GM23338 (cell line): ENCODE results near the gene RBM28. TPM values are rescaled to one million over a fixed set of nuclear protein-coding genes. Genes with fewer than 3 reads are reported as not detected.

ENCODE experiments used
- ATAC-seq: fragments of 200-7000 bp; cut with Tn5 transposase; 3 replicates; pipeline ENCODE4 v1.9.1; 2020
- DNase-seq: peaks from one replicate; pipeline ENCODE4 v3.0.0-alpha.2; 2015; ENCODE audit warnings: low spot score
- H2AFZ ChIP-seq: fragments of 200-600 bp; sonication (generic); 2 replicates; pipeline ENCODE4 v1.8.0; 2016; ENCODE audit warnings: antibody characterized with exemption, mild to moderate bottlenecking, moderate library complexity
- H3F3A ChIP-seq: fragments of 200-600 bp; sonication (generic); replicated peaks from 2 replicates; pipeline ENCODE4 v1.8.0; 2017; ENCODE audit warnings: antibody characterized with exemption, mixed run types, low read depth
- H3K27ac ChIP-seq: fragments of 200-600 bp; sonication (generic); 2 replicates; pipeline ENCODE4 v1.6.1; 2016; ENCODE audit warnings: low read depth
- H3K27me3 ChIP-seq: fragments of 200-600 bp; sonication (generic); 2 replicates; pipeline ENCODE4 v1.8.0; 2016; ENCODE audit warnings: mild to moderate bottlenecking, mixed run types, moderate library complexity; ENCODE audit not compliant: insufficient read depth
- H3K36me3 ChIP-seq: fragments of 200-600 bp; sonication (generic); 2 replicates; pipeline ENCODE4 v1.8.0; 2016; ENCODE audit warnings: mild to moderate bottlenecking; ENCODE audit not compliant: insufficient read depth
- H3K4me1 ChIP-seq: fragments of 200-600 bp; sonication (generic); 2 replicates; pipeline ENCODE4 v1.8.0; 2016; ENCODE audit warnings: mild to moderate bottlenecking, moderate library complexity; ENCODE audit not compliant: insufficient read depth
- H3K4me2 ChIP-seq: fragments of 200-600 bp; sonication (generic); 2 replicates; pipeline ENCODE4 v1.7.1; 2017; ENCODE audit warnings: mixed run types
- H3K4me3 ChIP-seq: fragments of 200-600 bp; sonication (generic); 2 replicates; pipeline ENCODE4 v1.6.1; 2016; ENCODE audit warnings: mixed run types
- H3K79me2 ChIP-seq: fragments of 200-600 bp; sonication (generic); replicated peaks from 2 replicates; pipeline ENCODE4 v1.8.0; 2017; ENCODE audit warnings: mild to moderate bottlenecking; ENCODE audit not compliant: insufficient read depth
- H3K9me2 ChIP-seq: fragments of 200-600 bp; sonication (generic); 2 replicates; pipeline ENCODE4 v1.8.0; 2017; ENCODE audit not compliant: insufficient read depth
- H4K20me1 ChIP-seq: fragments of 200-600 bp; sonication (generic); replicated peaks from 2 replicates; pipeline ENCODE4 v1.8.0; 2017; ENCODE audit warnings: mild to moderate bottlenecking; ENCODE audit not compliant: insufficient read depth
- H3K27ac Mint-ChIP-seq: 2 replicates; pipeline ENCODE4 v1.8.0; 2020; ENCODE audit warnings: inconsistent platforms, mild to moderate bottlenecking, moderate library complexity, mixed read lengths
- H3K27me3 Mint-ChIP-seq: 3 replicates; pipeline ENCODE4 v1.8.0; 2022; ENCODE audit warnings: low read depth, mild to moderate bottlenecking, moderate library complexity, mixed read lengths, inconsistent platforms; ENCODE audit not compliant: insufficient read depth, poor library complexity
- H3K36me3 Mint-ChIP-seq: 3 replicates; pipeline ENCODE4 v1.8.0; 2021; ENCODE audit warnings: low read depth, mild to moderate bottlenecking, inconsistent platforms, moderate library complexity, mixed read lengths
- H3K4me1 Mint-ChIP-seq: 3 replicates; pipeline ENCODE4 v1.8.0; 2020; ENCODE audit warnings: mild to moderate bottlenecking, inconsistent platforms, mixed read lengths
- H3K4me3 Mint-ChIP-seq: 3 replicates; pipeline ENCODE4 v1.8.0; 2021; ENCODE audit warnings: moderate library complexity, mild to moderate bottlenecking, inconsistent platforms, mixed read lengths
- H3K9me3 Mint-ChIP-seq: 3 replicates; pipeline ENCODE4 v1.8.0; 2020; ENCODE audit warnings: moderate library complexity, mild to moderate bottlenecking, inconsistent platforms, mixed read lengths
- CREB1 ChIP-seq: fragments of 250-450 bp; sonication (Bioruptor Pico); IDR thresholded peaks from 2 replicates; pipeline ENCODE4 v1.5.0; 2020; ENCODE audit warnings: low read depth, mild to moderate bottlenecking, moderate library complexity
- CTCF ChIP-seq, 2 experiments: fragments of 200-600 bp in 1 of 2; sonication (generic) in 1 of 2; conservative IDR thresholded peaks; 2 replicates each; pipeline versions ENCODE4 v1.5.1 to v1.6.1; 2016 to 2017; ENCODE audit warnings: antibody characterized with exemption in 2 of 2, low read depth in 2 of 2, mild to moderate bottlenecking in 2 of 2, moderate library complexity in 1 of 2
- ETS1 ChIP-seq: IDR thresholded peaks from 2 replicates; pipeline ENCODE4 v1.6.1; 2016; ENCODE audit warnings: antibody characterized with exemption
- EZH2 ChIP-seq: fragments of 200-600 bp; sonication (generic); IDR thresholded peaks from one replicate; pipeline ENCODE4 v1.8.0; 2017; ENCODE audit warnings: antibody characterized with exemption, mild to moderate bottlenecking, low read depth; ENCODE audit not compliant: unreplicated experiment
- EZH2phosphoT487 ChIP-seq: fragments of 200-600 bp; sonication (generic); IDR thresholded peaks from one replicate; pipeline ENCODE4 v1.8.1; 2018; ENCODE audit warnings: antibody characterized with exemption; ENCODE audit not compliant: unreplicated experiment
- JUNB ChIP-seq: IDR thresholded peaks from one replicate; pipeline ENCODE4 v1.6.1; 2016; ENCODE audit warnings: antibody characterized with exemption; ENCODE audit not compliant: unreplicated experiment
- NANOG ChIP-seq: IDR thresholded peaks from 2 replicates; pipeline ENCODE4 v1.6.1; 2016; ENCODE audit warnings: antibody characterized with exemption, borderline replicate concordance
- POLR2AphosphoS5 ChIP-seq: IDR thresholded peaks from 2 replicates; pipeline ENCODE4 v1.6.1; 2016; ENCODE audit warnings: antibody characterized with exemption, low read depth
- STAT1 ChIP-seq: IDR thresholded peaks from one replicate; pipeline ENCODE4 v1.6.1; 2016; ENCODE audit warnings: antibody characterized with exemption; ENCODE audit not compliant: unreplicated experiment
- ZNF114 ChIP-seq: fragments of 250-450 bp; sonication (Bioruptor Pico); IDR thresholded peaks from 2 replicates; pipeline ENCODE4 v1.5.0; 2020; ENCODE audit warnings: mild to moderate bottlenecking, moderate library complexity
- ZNF331 ChIP-seq: fragments of 250-450 bp; sonication (Bioruptor Pico); IDR thresholded peaks from 2 replicates; pipeline ENCODE4 v1.5.0; 2020; ENCODE audit warnings: low read depth, mild to moderate bottlenecking, moderate library complexity
- polyA plus RNA-seq: library from polyadenylated mRNA; unstranded; fragments of >200 nt; fragmentation: Nextera tagmentation; extraction: Ambion mirVana; gene quantifications from 2 replicates; pipeline ENCODE4 v1.2.1, GENCODE V29; 2016
- total RNA-seq: library from RNA; depleted of rRNA; stranded (reverse); fragments of >200 nt; shearing (Covaris generic); gene quantifications from 2 replicates; pipeline ENCODE4 v1.2.3, GENCODE V29; 2014
- TF ChIP-seq, protein P1 (sequence below): IDR thresholded peaks from one replicate; pipeline ENCODE4 v1.6.1; 2018; ENCODE audit warnings: antibody characterized with exemption; ENCODE audit not compliant: unreplicated experiment
- TF ChIP-seq, protein P2 (sequence below): fragments of 250-450 bp; sonication (Bioruptor Pico); IDR thresholded peaks from 2 replicates; pipeline ENCODE4 v1.5.0; 2020; ENCODE audit warnings: mild to moderate bottlenecking, moderate library complexity

RBM28 gene
- total and polyA plus RNA-seq, 2 experiments from 2014 or later: 24.3 to 87.5 TPM

DNA sequence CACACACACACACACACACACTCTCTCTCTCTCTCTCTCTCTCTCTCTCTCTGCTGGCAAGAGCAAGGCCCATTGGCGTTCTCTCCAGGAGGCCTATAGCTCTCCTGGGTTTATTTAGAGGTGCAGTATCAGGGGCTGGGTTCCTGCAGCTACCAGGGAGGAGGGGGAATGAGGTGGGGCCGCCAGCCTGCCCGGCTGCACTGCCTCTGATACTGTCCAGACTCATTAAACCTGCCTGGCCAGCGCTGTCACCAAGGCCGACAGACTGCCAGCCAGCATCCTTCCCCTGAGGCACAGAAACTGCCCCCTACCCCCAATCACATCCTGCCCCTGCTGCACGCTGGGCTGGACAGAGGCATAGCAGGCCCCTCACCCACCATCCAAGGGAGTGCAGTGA lies 13.5 kb upstream of the RBM28 start:
- peaks cover 85% of the 10 kb centered on the region for H3K27me3 ChIP-seq
- H3K36me3 ChIP-seq: no peaks in the 10 kb centered on the region
- ATAC-seq: no peak
- H4K20me1 ChIP-seq: 0 out of 2 replicates have a peak, but pooled peaks cover under 1% of the 10 kb centered on the region
- Mint-ChIP-seq H3K9me3 (no peaks in the 10 kb centered on the region; the same call in 2 of the 3 replicates), H3K4me3 (no peak overlapping the region), H3K27ac (no peak overlapping the region), H3K27me3 (peaks cover 57% of the 10 kb centered on the region), H3K4me1 (peaks cover 28% of the 10 kb centered on the region), H3K36me3 (no peaks in the 10 kb centered on the region; the same call in 2 of the 3 replicates)
- no peaks in the 10 kb centered on the region for H3K79me2 ChIP-seq
- TF ChIP-seq STAT1: no peak
- TF ChIP-seq ZNF114 (CRISPR knock-in tag): no peak
- no peak for TF ChIP-seq EZH2phosphoT487
- TF ChIP-seq EZH2: no peak
- TF ChIP-seq CTCF (conservative IDR thresholded peaks at IDR 0.05; ENCODE audit: low read depth in 2 of 2): no peak
- TF ChIP-seq ZNF331 (CRISPR knock-in tag): no peak
- TF ChIP-seq NANOG: no peak
- TF ChIP-seq, protein P1, sequence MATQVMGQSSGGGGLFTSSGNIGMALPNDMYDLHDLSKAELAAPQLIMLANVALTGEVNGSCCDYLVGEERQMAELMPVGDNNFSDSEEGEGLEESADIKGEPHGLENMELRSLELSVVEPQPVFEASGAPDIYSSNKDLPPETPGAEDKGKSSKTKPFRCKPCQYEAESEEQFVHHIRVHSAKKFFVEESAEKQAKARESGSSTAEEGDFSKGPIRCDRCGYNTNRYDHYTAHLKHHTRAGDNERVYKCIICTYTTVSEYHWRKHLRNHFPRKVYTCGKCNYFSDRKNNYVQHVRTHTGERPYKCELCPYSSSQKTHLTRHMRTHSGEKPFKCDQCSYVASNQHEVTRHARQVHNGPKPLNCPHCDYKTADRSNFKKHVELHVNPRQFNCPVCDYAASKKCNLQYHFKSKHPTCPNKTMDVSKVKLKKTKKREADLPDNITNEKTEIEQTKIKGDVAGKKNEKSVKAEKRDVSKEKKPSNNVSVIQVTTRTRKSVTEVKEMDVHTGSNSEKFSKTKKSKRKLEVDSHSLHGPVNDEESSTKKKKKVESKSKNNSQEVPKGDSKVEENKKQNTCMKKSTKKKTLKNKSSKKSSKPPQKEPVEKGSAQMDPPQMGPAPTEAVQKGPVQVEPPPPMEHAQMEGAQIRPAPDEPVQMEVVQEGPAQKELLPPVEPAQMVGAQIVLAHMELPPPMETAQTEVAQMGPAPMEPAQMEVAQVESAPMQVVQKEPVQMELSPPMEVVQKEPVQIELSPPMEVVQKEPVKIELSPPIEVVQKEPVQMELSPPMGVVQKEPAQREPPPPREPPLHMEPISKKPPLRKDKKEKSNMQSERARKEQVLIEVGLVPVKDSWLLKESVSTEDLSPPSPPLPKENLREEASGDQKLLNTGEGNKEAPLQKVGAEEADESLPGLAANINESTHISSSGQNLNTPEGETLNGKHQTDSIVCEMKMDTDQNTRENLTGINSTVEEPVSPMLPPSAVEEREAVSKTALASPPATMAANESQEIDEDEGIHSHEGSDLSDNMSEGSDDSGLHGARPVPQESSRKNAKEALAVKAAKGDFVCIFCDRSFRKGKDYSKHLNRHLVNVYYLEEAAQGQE: no peak
- TF ChIP-seq CREB1 (CRISPR knock-in tag): no peak
- TF ChIP-seq POLR2AphosphoS5: no peak
- TF ChIP-seq, protein P2, sequence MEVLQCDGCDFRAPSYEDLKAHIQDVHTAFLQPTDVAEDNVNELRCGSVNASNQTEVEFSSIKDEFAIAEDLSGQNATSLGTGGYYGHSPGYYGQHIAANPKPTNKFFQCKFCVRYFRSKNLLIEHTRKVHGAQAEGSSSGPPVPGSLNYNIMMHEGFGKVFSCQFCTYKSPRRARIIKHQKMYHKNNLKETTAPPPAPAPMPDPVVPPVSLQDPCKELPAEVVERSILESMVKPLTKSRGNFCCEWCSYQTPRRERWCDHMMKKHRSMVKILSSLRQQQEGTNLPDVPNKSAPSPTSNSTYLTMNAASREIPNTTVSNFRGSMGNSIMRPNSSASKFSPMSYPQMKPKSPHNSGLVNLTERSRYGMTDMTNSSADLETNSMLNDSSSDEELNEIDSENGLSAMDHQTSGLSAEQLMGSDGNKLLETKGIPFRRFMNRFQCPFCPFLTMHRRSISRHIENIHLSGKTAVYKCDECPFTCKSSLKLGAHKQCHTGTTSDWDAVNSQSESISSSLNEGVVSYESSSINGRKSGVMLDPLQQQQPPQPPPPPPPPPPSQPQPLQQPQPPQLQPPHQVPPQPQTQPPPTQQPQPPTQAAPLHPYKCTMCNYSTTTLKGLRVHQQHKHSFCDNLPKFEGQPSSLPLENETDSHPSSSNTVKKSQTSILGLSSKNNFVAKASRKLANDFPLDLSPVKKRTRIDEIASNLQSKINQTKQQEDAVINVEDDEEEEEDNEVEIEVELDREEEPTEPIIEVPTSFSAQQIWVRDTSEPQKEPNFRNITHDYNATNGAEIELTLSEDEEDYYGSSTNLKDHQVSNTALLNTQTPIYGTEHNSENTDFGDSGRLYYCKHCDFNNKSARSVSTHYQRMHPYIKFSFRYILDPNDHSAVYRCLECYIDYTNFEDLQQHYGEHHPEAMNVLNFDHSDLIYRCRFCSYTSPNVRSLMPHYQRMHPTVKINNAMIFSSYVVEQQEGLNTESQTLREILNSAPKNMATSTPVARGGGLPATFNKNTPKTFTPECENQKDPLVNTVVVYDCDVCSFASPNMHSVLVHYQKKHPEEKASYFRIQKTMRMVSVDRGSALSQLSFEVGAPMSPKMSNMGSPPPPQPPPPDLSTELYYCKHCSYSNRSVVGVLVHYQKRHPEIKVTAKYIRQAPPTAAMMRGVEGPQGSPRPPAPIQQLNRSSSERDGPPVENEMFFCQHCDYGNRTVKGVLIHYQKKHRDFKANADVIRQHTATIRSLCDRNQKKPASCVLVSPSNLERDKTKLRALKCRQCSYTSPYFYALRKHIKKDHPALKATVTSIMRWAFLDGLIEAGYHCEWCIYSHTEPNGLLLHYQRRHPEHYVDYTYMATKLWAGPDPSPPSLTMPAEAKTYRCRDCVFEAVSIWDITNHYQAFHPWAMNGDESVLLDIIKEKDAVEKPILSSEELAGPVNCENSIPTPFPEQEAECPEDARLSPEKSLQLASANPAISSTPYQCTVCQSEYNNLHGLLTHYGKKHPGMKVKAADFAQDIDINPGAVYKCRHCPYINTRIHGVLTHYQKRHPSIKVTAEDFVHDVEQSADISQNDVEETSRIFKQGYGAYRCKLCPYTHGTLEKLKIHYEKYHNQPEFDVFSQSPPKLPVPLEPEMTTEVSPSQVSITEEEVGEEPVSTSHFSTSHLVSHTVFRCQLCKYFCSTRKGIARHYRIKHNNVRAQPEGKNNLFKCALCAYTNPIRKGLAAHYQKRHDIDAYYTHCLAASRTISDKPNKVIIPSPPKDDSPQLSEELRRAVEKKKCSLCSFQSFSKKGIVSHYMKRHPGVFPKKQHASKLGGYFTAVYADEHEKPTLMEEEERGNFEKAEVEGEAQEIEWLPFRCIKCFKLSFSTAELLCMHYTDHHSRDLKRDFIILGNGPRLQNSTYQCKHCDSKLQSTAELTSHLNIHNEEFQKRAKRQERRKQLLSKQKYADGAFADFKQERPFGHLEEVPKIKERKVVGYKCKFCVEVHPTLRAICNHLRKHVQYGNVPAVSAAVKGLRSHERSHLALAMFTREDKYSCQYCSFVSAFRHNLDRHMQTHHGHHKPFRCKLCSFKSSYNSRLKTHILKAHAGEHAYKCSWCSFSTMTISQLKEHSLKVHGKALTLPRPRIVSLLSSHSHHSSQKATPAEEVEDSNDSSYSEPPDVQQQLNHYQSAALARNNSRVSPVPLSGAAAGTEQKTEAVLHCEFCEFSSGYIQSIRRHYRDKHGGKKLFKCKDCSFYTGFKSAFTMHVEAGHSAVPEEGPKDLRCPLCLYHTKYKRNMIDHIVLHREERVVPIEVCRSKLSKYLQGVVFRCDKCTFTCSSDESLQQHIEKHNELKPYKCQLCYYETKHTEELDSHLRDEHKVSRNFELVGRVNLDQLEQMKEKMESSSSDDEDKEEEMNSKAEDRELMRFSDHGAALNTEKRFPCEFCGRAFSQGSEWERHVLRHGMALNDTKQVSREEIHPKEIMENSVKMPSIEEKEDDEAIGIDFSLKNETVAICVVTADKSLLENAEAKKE (CRISPR knock-in tag): no peak
- TF ChIP-seq JUNB: no peak
- TF ChIP-seq ETS1: no peak
- peaks cover 9% of the 10 kb centered on the region for H3K4me1 ChIP-seq
- no peak overlapping the region for H3K4me3 ChIP-seq
- H3K4me2 ChIP-seq: no peak overlapping the region
- no peaks in the 10 kb centered on the region; the same call in none of the 2 replicates for H3F3A ChIP-seq
- no peak overlapping the region for H3K27ac ChIP-seq
- no peaks in the 10 kb centered on the region for H3K9me2 ChIP-seq
- H2AFZ ChIP-seq: no peak overlapping the region
- no peak for DNase-seq
